Sigmoid colon (tissue), 7 donors: ENCODE results near the gene USP53. TPM values are rescaled to one million over a fixed set of nuclear protein-coding genes. Genes with fewer than 3 reads are reported as not detected.
"Not testable (repeated sequence)": the region's sequence is repeated elsewhere in the genome, so short reads cannot be mapped to it uniquely, and the experiment has no call there.

ENCODE experiments used
- DNase-seq: peaks from one replicate; pipeline ENCODE4 v3.0.0-alpha.2; 2019
- H3K27ac ChIP-seq, 4 donors: fragments of 200-600 bp; sonication (generic); one replicate each; pipeline ENCODE4 v1.5.1; 2016 to 2019; ENCODE audit warnings: mild to moderate bottlenecking in 1 of 4
- H3K27me3 ChIP-seq, 3 donors: fragments of 200-600 bp; sonication (generic); one replicate each; pipeline ENCODE4 v1.5.1; 2019; ENCODE audit warnings: mild to moderate bottlenecking in 1 of 3
- H3K36me3 ChIP-seq, 4 donors: fragments of 200-600 bp; sonication (generic); one replicate each; pipeline ENCODE4 v1.5.1; 2016 to 2019
- H3K4me1 ChIP-seq, 4 donors: fragments of 200-600 bp; sonication (generic); one replicate each; pipeline ENCODE4 v1.5.1; 2017 to 2019
- H3K4me3 ChIP-seq, 4 donors: fragments of 200-600 bp; sonication (generic); one replicate each; pipeline ENCODE4 v1.5.1; 2017 to 2019; ENCODE audit warnings: mild to moderate bottlenecking in 2 of 4, moderate library complexity in 1 of 4
- H3K9me3 ChIP-seq, 4 donors: fragments of 200-600 bp in 3 of 4; sonication (generic) in 3 of 4; one replicate each; pipeline versions ENCODE4 v1.5.1 to v1.6.1; 2013 to 2019
- CTCF ChIP-seq, 4 experiments: fragments of 450-650 bp in 3 of 4; fragments of 200-600 bp in 1 of 4; IDR thresholded peaks; one replicate each; pipeline ENCODE4 v1.5.1; 2016 to 2019; ENCODE audit warnings: antibody characterized with exemption in 4 of 4, mild to moderate bottlenecking in 3 of 4, moderate library complexity in 2 of 4
- EP300 ChIP-seq, 4 donors: sonication (generic); formaldehyde crosslinking; IDR thresholded peaks; one replicate each; pipeline ENCODE4 v1.6.1; 2017; ENCODE audit warnings: antibody characterized with exemption in 4 of 4
- POLR2A ChIP-seq, 2 donors: fragments of 450-650 bp; IDR thresholded peaks; one replicate each; pipeline ENCODE4 v1.6.1; 2016; ENCODE audit warnings: antibody characterized with exemption in 2 of 2, mild to moderate bottlenecking in 2 of 2, moderate library complexity in 2 of 2
- POLR2AphosphoS5 ChIP-seq, 4 donors: sonication (generic); formaldehyde crosslinking; IDR thresholded peaks; one replicate each; pipeline ENCODE4 v1.6.1; 2017; ENCODE audit warnings: antibody characterized with exemption in 4 of 4
- WGBS, 2 donors: extraction: QIAGEN DNeasy Blood & Tissue Kit; methylation state at CpG; one replicate each; pipeline ENCODE4 v1.1.7; 2013; 5-methylcytosine and 5-hydroxymethylcytosine counted together
- intact Hi-C: fragments of 100-400 bp; cut with DNase I; formaldehyde crosslinking; loops from one replicate; pipeline ENCODE4 v1.15.1; 2023
- polyA plus RNA-seq, 3 donors: library from polyadenylated mRNA; stranded (reverse); fragments of 200-250 nt; gene quantifications; one replicate each; pipeline ENCODE4 v1.2.3, GENCODE V29; 2013
- total RNA-seq, 4 donors: library from RNA; depleted of rRNA; stranded (reverse); fragments of >200 nt; gene quantifications; one replicate each; pipeline ENCODE4 v1.1.0, GENCODE V29; 2016
- donor health status: healthy with polysubstance abuse.
- donor health status: Bipolar disorder and iron deficiency.
- donor health status: healthy.

USP53 gene
- total and polyA plus RNA-seq, 7 donors = 22.6 to 64.0 (median 34.7) TPM

- no peak for DNase-seq
- Histone ChIP-seq H3K9me3 (no peaks in the 10 kb centered on the region), H3K27me3 (no peaks in the 10 kb centered on the region), H3K36me3 (peaks cover 0 to 27% (median 9%) of the 10 kb centered on the region in 4 donors), H3K4me3 (no peak overlapping the region), H3K27ac (no peak overlapping the region), H3K4me1 (no peaks in the 10 kb centered on the region)
- TF ChIP-seq EP300 (IDR thresholded peaks at IDR 0.05) (no peak), POLR2AphosphoS5 (IDR thresholded peaks at IDR 0.05) (no peak), CTCF (IDR thresholded peaks at IDR 0.05) (no peak), POLR2A (IDR thresholded peaks at IDR 0.05) (no peak)
- intact Hi-C loops = no loop called here
Measured at GRCh38 chr4:119244832-119245231, 32.3 kb downstream of the USP53 start.

GRCh38 chr4:119246177-119246733 lies 33.7 kb downstream of the USP53 start:
- Histone ChIP-seq H3K27me3 (no peaks in the 10 kb centered on the region), H3K9me3 (no peaks in the 10 kb centered on the region), H3K4me1 (no peaks in the 10 kb centered on the region), H3K36me3 (peaks cover 0 to 39% (median 12%) of the 10 kb centered on the region in 4 donors), H3K4me3 (no peak overlapping the region), H3K27ac (no peak overlapping the region)
- intact Hi-C loops = no loop called here
- DNase-seq = no peak
- TF ChIP-seq POLR2A (IDR thresholded peaks at IDR 0.05) (no peak), CTCF (IDR thresholded peaks at IDR 0.05) (no peak), EP300 (IDR thresholded peaks at IDR 0.05) (no peak), POLR2AphosphoS5 (IDR thresholded peaks at IDR 0.05) (no peak)
- 76 to 80% methylated on average over 5 of the region's 5 CpGs for WGBS, 2 donors

- H3K27me3 ChIP-seq, H3K9me3 ChIP-seq, H3K4me3 ChIP-seq, intact Hi-C loops, H3K4me1 ChIP-seq, DNase-seq, H3K27ac ChIP-seq: not testable (repeated sequence)
- H3K36me3 ChIP-seq = peaks cover 3 to 70% (median 20%) of the 10 kb centered on the region in 4 donors
- WGBS, 2 donors = 94 to 96% methylated on average over 2 of the region's 2 CpGs
Measured at GRCh38 chr4:119251037-119251436, 38.5 kb downstream of the USP53 start.

GRCh38 chr4:119255223-119255622 lies 42.7 kb downstream of the USP53 start:
- peaks cover 0 to 79% (median 19%) of the 10 kb centered on the region in 4 donors for H3K36me3 ChIP-seq
- H3K4me1 ChIP-seq, H3K9me3 ChIP-seq, H3K27ac ChIP-seq, H3K27me3 ChIP-seq, H3K4me3 ChIP-seq, DNase-seq, intact Hi-C loops: not testable (repeated sequence)
- 92 to 96% methylated on average over 10 of the region's 10 CpGs for WGBS, 2 donors

GRCh38 chr4:119260528-119260927 lies 48.0 kb downstream of the USP53 start:
- 96 to 97% methylated on average over 6 of the region's 6 CpGs for WGBS, 2 donors

GRCh38 chr4:119261986-119262385 lies 49.5 kb downstream of the USP53 start:
- no peak for DNase-seq
- Histone ChIP-seq H3K9me3 (no peaks in the 10 kb centered on the region), H3K27me3 (no peaks in the 10 kb centered on the region), H3K27ac (no peak overlapping the region), H3K4me1 (no peaks in the 10 kb centered on the region), H3K4me3 (no peak overlapping the region), H3K36me3 (peaks cover 0 to 53% (median 2%) of the 10 kb centered on the region in 4 donors)
- intact Hi-C loops = no loop called here
- no peak for TF ChIP-seq POLR2AphosphoS5 (IDR thresholded peaks at IDR 0.05)
- TF ChIP-seq POLR2A (IDR thresholded peaks at IDR 0.05) = no peak
- no peak for TF ChIP-seq CTCF (IDR thresholded peaks at IDR 0.05)
- no peak for TF ChIP-seq EP300 (IDR thresholded peaks at IDR 0.05)
- WGBS, 2 donors = 97% methylated on average over 1 of the region's 1 CpG

More at GRCh38 chr4:119260528-119260927, 48.0 kb downstream of the USP53 start:
- no peak overlapping the region for H3K4me3 ChIP-seq
- peaks cover 0 to 57% (median 8%) of the 10 kb centered on the region in 4 donors for H3K36me3 ChIP-seq
- intact Hi-C loops = no loop called here
- H3K4me1 ChIP-seq = no peaks in the 10 kb centered on the region
- TF ChIP-seq EP300 (IDR thresholded peaks at IDR 0.05) (no peak), POLR2A (IDR thresholded peaks at IDR 0.05) (no peak), POLR2AphosphoS5 (IDR thresholded peaks at IDR 0.05) (no peak)
- no peak overlapping the region for H3K27ac ChIP-seq
- H3K9me3 ChIP-seq = no peaks in the 10 kb centered on the region
- H3K27me3 ChIP-seq = no peaks in the 10 kb centered on the region
- DNase-seq = no peak
